ENCODE measurements around the gene CLPSL2.

The CLPSL2 gene

GRCh38 chr6:35777356-35778102 is 1.1 kb downstream of the CLPSL2 start:
- Histone ChIP-seq H3K4me2 (peak overlapping the region in 1 of 11 experiments; percentile 98; a peak in 1 of 22 replicates), H3K27ac (no peak overlapping the region), H4K20me1 (no peaks in the 10 kb centered on the region), H3K4me1 (peaks cover 8 to 23% (median 18%) of the 10 kb centered on the region in 10 experiments; a peak in 16 of 20 replicates), H3K9me3 (replicated peaks in 1 of 11) (no peaks in the 10 kb centered on the region), H3K9ac (no peak overlapping the region), H3K27me3 (peaks cover 7 to 15% (median 13%) of the 10 kb centered on the region in 11 experiments; a peak in 20 of 22 replicates), H3K4me3 (no peak overlapping the region), H3K36me3 (no peaks in the 10 kb centered on the region)
- 0 out of 22 replicates have a peak, but pooled peaks of 1 of the 11 experiments have one; percentile 19 for TF ChIP-seq Cebpa-rat (IDR thresholded peaks at IDR 0.05)

- no peak overlapping the region for H3K4me3 ChIP-seq
- no peak overlapping the region for H3K4me2 ChIP-seq
- H3K4me1 ChIP-seq, result peaks cover 8 to 22% (median 17%) of the 10 kb centered on the region in 10 experiments; a peak in 16 of 20 replicates
- TF ChIP-seq Cebpa-rat (IDR thresholded peaks at IDR 0.05), result no peak
- no peaks in the 10 kb centered on the region for H3K36me3 ChIP-seq
- H3K9me3 ChIP-seq (replicated peaks in 1 of 11), result no peaks in the 10 kb centered on the region
- peaks cover 7 to 15% (median 13%) of the 10 kb centered on the region in 11 experiments; a peak in 20 of 22 replicates for H3K27me3 ChIP-seq
- no peak overlapping the region for H3K9ac ChIP-seq
- no peak overlapping the region for H3K27ac ChIP-seq
- no peaks in the 10 kb centered on the region for H4K20me1 ChIP-seq
These were observed 2.0 kb downstream of the CLPSL2 start for GRCh38 chr6:35778437-35778836.

- Histone ChIP-seq H3K36me3 (no peaks in the 10 kb centered on the region), H3K4me3 (no peak within 1 kb of the TSS), H3K4me2 (no peak within 1 kb of the TSS), H4K20me1 (no peaks in the 10 kb centered on the region), H3K27ac (no peak within 1 kb of the TSS), H3K4me1 (peaks cover 5 to 13% (median 7%) of the 10 kb centered on the region in 10 experiments; a peak in 11 of 20 replicates), H3K9ac (no peak within 1 kb of the TSS), H3K9me3 (replicated peaks in 1 of 11) (no peaks in the 10 kb centered on the region), H3K27me3 (peaks cover 7 to 13% (median 12%) of the 10 kb centered on the region in 11 experiments; a peak in 20 of 22 replicates)
- no peak for TF ChIP-seq Cebpa-rat (IDR thresholded peaks at IDR 0.05)
These were observed 4.3 kb downstream of the CLPSL2 start, which contains the start of gene CLPSL1 for GRCh38 chr6:35780719-35781118. CLPSL1 (plus strand) TSS chr6:35781019; CDS start chr6:35781111, 92 bp downstream.

- Histone ChIP-seq H3K9ac (no peak overlapping the region), H3K36me3 (no peaks in the 10 kb centered on the region), H3K4me2 (no peak overlapping the region), H3K4me1 (peaks cover 0 to 7% (median 6%) of the 10 kb centered on the region in 10 experiments; a peak in 11 of 20 replicates), H3K9me3 (replicated peaks in 1 of 11) (no peaks in the 10 kb centered on the region), H3K27ac (no peak overlapping the region), H3K27me3 (peaks cover 6 to 8% (median 7%) of the 10 kb centered on the region in 11 experiments; a peak in 19 of 22 replicates), H3K4me3 (no peak overlapping the region), H4K20me1 (no peaks in the 10 kb centered on the region)
- TF ChIP-seq Cebpa-rat (IDR thresholded peaks at IDR 0.05), result no peak
These were observed 4.9 kb downstream of the CLPSL2 start for GRCh38 chr6:35781290-35781689.

- no peak for TF ChIP-seq Cebpa-rat (IDR thresholded peaks at IDR 0.05)
- no peaks in the 10 kb centered on the region for H4K20me1 ChIP-seq
- H3K9ac ChIP-seq, result no peak overlapping the region
- H3K27ac ChIP-seq, result no peak overlapping the region
- no peak overlapping the region for H3K4me3 ChIP-seq
- H3K4me2 ChIP-seq, result no peak overlapping the region
- no peaks in the 10 kb centered on the region for H3K9me3 ChIP-seq (replicated peaks in 1 of 11)
- H3K36me3 ChIP-seq, result no peaks in the 10 kb centered on the region
- H3K4me1 ChIP-seq, result no peaks in the 10 kb centered on the region
- H3K27me3 ChIP-seq, result peaks cover 0 to 13% (median 9%) of the 10 kb centered on the region in 11 experiments; a peak in 9 of 22 replicates
These were observed 6.0 kb downstream of the CLPSL2 start for GRCh38 chr6:35782424-35782823.

GRCh38 chr6:35784200-35784599 is 7.8 kb downstream of the CLPSL2 start:
- Histone ChIP-seq H3K9ac (no peak overlapping the region), H3K36me3 (no peaks in the 10 kb centered on the region), H3K4me2 (no peak overlapping the region), H3K4me1 (no peaks in the 10 kb centered on the region), H4K20me1 (no peaks in the 10 kb centered on the region), H3K27ac (no peak overlapping the region), H3K4me3 (no peak overlapping the region), H3K27me3 (peaks cover 0 to 16% (median 11%) of the 10 kb centered on the region in 11 experiments; a peak in 9 of 22 replicates), H3K9me3 (replicated peaks in 1 of 11) (no peaks in the 10 kb centered on the region)
- no peak for TF ChIP-seq Cebpa-rat (IDR thresholded peaks at IDR 0.05)

- Histone ChIP-seq H3K9ac (no peak overlapping the region), H4K20me1 (no peaks in the 10 kb centered on the region), H3K27ac (no peak overlapping the region), H3K4me2 (no peak overlapping the region), H3K36me3 (no peaks in the 10 kb centered on the region), H3K4me3 (no peak overlapping the region), H3K27me3 (peaks cover 0 to 16% (median 11%) of the 10 kb centered on the region in 11 experiments; a peak in 9 of 22 replicates), H3K9me3 (replicated peaks in 1 of 11) (no peaks in the 10 kb centered on the region), H3K4me1 (no peaks in the 10 kb centered on the region)
- no peak for TF ChIP-seq Cebpa-rat (IDR thresholded peaks at IDR 0.05)
These were observed 9.9 kb downstream of the CLPSL2 start for GRCh38 chr6:35786272-35786671.

GRCh38 chr6:35786810-35787209 is 10.4 kb downstream of the CLPSL2 start:
- H3K27me3 ChIP-seq, result peaks cover 0 to 16% (median 11%) of the 10 kb centered on the region in 11 experiments; a peak in 9 of 22 replicates
- no peak overlapping the region for H3K9ac ChIP-seq
- no peaks in the 10 kb centered on the region for H3K36me3 ChIP-seq
- no peak overlapping the region for H3K4me2 ChIP-seq
- H4K20me1 ChIP-seq, result no peaks in the 10 kb centered on the region
- no peak for TF ChIP-seq Cebpa-rat (IDR thresholded peaks at IDR 0.05)
- no peaks in the 10 kb centered on the region for H3K9me3 ChIP-seq (replicated peaks in 1 of 11)
- no peak overlapping the region for H3K4me3 ChIP-seq
- no peaks in the 10 kb centered on the region for H3K4me1 ChIP-seq
- H3K27ac ChIP-seq, result no peak overlapping the region

- Histone ChIP-seq H3K27ac (no peak overlapping the region), H4K20me1 (0 out of 22 replicates have a peak, but pooled peaks cover 0 to under 1% (median 0%) of the 10 kb centered on the region in 11 experiments), H3K9ac (no peak overlapping the region), H3K4me1 (no peaks in the 10 kb centered on the region), H3K4me3 (no peak overlapping the region), H3K27me3 (peaks cover 0 to 16% (median 11%) of the 10 kb centered on the region in 11 experiments; a peak in 9 of 22 replicates), H3K36me3 (no peaks in the 10 kb centered on the region), H3K4me2 (no peak overlapping the region), H3K9me3 (replicated peaks in 1 of 11) (no peaks in the 10 kb centered on the region)
- no peak for TF ChIP-seq Cebpa-rat (IDR thresholded peaks at IDR 0.05)
These were observed 11.1 kb downstream of the CLPSL2 start for GRCh38 chr6:35787266-35788218.

All from BLaER1 treated with 17β-estradiol and CSF1 and Interleukin-3, amounts not matched to agents 10 nM and 100 nM (cell line).